Measurements from ENCODE around the gene CAMTA1. TPM values are rescaled to one million over a fixed set of nuclear protein-coding genes. Genes with fewer than 3 reads are reported as not detected.

CAMTA1 gene
- total RNA-seq, 1 donor = 56.1 TPM

GRCh38 chr1:7490576-7490975 is 705.3 kb downstream of the CAMTA1 start:
- H3K4me3 ChIP-seq (ENCODE audit: low read depth, low read length) = no peak overlapping the region
- TF ChIP-seq CTCF (IDR thresholded peaks at IDR 0.05; ENCODE audit: insufficient read depth, low read depth, low read length) = no peak
- DNase-seq (ENCODE audit: low read depth) = no peak

- TF ChIP-seq CTCF (IDR thresholded peaks at IDR 0.05; ENCODE audit: insufficient read depth, low read depth, low read length) = no peak
- no peak overlapping the region for H3K4me3 ChIP-seq (ENCODE audit: low read depth, low read length)
- peak; percentile 48 for DNase-seq (ENCODE audit: low read depth)
Measured at GRCh38 chr1:7491109-7491817, 706.0 kb downstream of the CAMTA1 start.

GRCh38 chr1:7491818-7492173 is 706.5 kb downstream of the CAMTA1 start:
- no peak for DNase-seq (ENCODE audit: low read depth)
- TF ChIP-seq CTCF (IDR thresholded peaks at IDR 0.05; ENCODE audit: insufficient read depth, low read depth, low read length) = no peak
- H3K4me3 ChIP-seq (ENCODE audit: low read depth, low read length) = no peak overlapping the region

GRCh38 chr1:7493711-7494454 is 708.6 kb downstream of the CAMTA1 start:
- no peak for DNase-seq (ENCODE audit: low read depth)
- H3K4me3 ChIP-seq (ENCODE audit: low read depth, low read length) = no peak overlapping the region
- TF ChIP-seq CTCF (IDR thresholded peaks at IDR 0.05; ENCODE audit: insufficient read depth, low read depth, low read length) = no peak

GRCh38 chr1:7495962-7496361 is 710.7 kb downstream of the CAMTA1 start:
- DNase-seq (ENCODE audit: low read depth) = no peak
- TF ChIP-seq CTCF (IDR thresholded peaks at IDR 0.05; ENCODE audit: insufficient read depth, low read depth, low read length) = no peak
- H3K4me3 ChIP-seq (ENCODE audit: low read depth, low read length) = no peak overlapping the region

- no peak overlapping the region for H3K4me3 ChIP-seq (ENCODE audit: low read depth, low read length)
- TF ChIP-seq CTCF (IDR thresholded peaks at IDR 0.05; ENCODE audit: insufficient read depth, low read depth, low read length) = no peak
- no peak for DNase-seq (ENCODE audit: low read depth)
Measured at GRCh38 chr1:7497107-7497637, 711.9 kb downstream of the CAMTA1 start.

All from fibroblast of villous mesenchyme (primary cell).